GM18502 (cell line): ENCODE measurements around the gene AASDHPPT.
"Not testable (repeated sequence)": the region's sequence is repeated elsewhere in the genome, so short reads cannot be mapped to it uniquely, and the experiment has no call there.

ENCODE experiments used
- ATAC-seq: cut with Tn5 transposase; IDR thresholded peaks from one replicate; pipeline ENCODE4 v1.9.1; 2021; ENCODE audit warnings: mild to moderate bottlenecking; ENCODE audit not compliant: unreplicated experiment, poor library complexity

The AASDHPPT gene

GRCh38 chr11:106077609-106078455 is at the start of gene AASDHPPT:
Gene AASDHPPT, plus strand, starts transcription at chr11:106077662. Its CDS starts 49 bp downstream, at chr11:106077711.
- peak; percentile 31 for ATAC-seq

GRCh38 chr11:106030609-106031008 is 46.9 kb upstream of the AASDHPPT start:
- no peak for ATAC-seq

GRCh38 chr11:106031202-106031810 is 46.2 kb upstream of the AASDHPPT start:
- ATAC-seq = peak; percentile 53

- no peak for ATAC-seq
Observed at GRCh38 chr11:106031936-106032335, 45.5 kb upstream of the AASDHPPT start.

- ATAC-seq = no peak
Observed at GRCh38 chr11:106032861-106033260, 44.6 kb upstream of the AASDHPPT start.

GRCh38 chr11:106043540-106043939 is 33.9 kb upstream of the AASDHPPT start:
- ATAC-seq = no peak

- no peak for ATAC-seq
Observed at GRCh38 chr11:106047631-106048030, 29.8 kb upstream of the AASDHPPT start.

GRCh38 chr11:106049727-106050476 is 27.6 kb upstream of the AASDHPPT start:
- ATAC-seq = no peak

- ATAC-seq = no peak
Observed at GRCh38 chr11:106051103-106051502, 26.4 kb upstream of the AASDHPPT start.

GRCh38 chr11:106058377-106058776 is 19.1 kb upstream of the AASDHPPT start:
- not testable (repeated sequence) for ATAC-seq

GRCh38 chr11:106059617-106060016 is 17.8 kb upstream of the AASDHPPT start:
- ATAC-seq = no peak

GRCh38 chr11:106061249-106061784 is 16.1 kb upstream of the AASDHPPT start:
- ATAC-seq = no peak

GRCh38 chr11:106061954-106062949 is 15.2 kb upstream of the AASDHPPT start:
- ATAC-seq = peak; percentile 53

GRCh38 chr11:106063009-106063408 is 14.5 kb upstream of the AASDHPPT start:
- peak; percentile 67 for ATAC-seq

GRCh38 chr11:106070606-106071005 is 6.9 kb upstream of the AASDHPPT start:
- no peak for ATAC-seq

GRCh38 chr11:106072804-106073203 is 4.7 kb upstream of the AASDHPPT start:
- ATAC-seq = no peak

GRCh38 chr11:106076171-106076918 is 1.1 kb upstream of the AASDHPPT start:
- no peak for ATAC-seq

GRCh38 chr11:106076919-106077608 is 398 bp upstream of the AASDHPPT start, which contains the start of gene KBTBD3:
Gene KBTBD3, minus strand, starts transcription at chr11:106077347. Its CDS starts 18,250 bp downstream, at chr11:106059097.
- ATAC-seq = peak; percentile 95
